GM19455 (cell line): ENCODE data around the gene COL9A2.
"Not testable (repeated sequence)": the region's sequence is repeated elsewhere in the genome, so short reads cannot be mapped to it uniquely, and the experiment has no call there.

Experiments
- ATAC-seq: cut with Tn5 transposase; IDR thresholded peaks from one replicate; pipeline ENCODE4 v1.9.1; 2021; ENCODE audit not compliant: unreplicated experiment

COL9A2 gene

DNA sequence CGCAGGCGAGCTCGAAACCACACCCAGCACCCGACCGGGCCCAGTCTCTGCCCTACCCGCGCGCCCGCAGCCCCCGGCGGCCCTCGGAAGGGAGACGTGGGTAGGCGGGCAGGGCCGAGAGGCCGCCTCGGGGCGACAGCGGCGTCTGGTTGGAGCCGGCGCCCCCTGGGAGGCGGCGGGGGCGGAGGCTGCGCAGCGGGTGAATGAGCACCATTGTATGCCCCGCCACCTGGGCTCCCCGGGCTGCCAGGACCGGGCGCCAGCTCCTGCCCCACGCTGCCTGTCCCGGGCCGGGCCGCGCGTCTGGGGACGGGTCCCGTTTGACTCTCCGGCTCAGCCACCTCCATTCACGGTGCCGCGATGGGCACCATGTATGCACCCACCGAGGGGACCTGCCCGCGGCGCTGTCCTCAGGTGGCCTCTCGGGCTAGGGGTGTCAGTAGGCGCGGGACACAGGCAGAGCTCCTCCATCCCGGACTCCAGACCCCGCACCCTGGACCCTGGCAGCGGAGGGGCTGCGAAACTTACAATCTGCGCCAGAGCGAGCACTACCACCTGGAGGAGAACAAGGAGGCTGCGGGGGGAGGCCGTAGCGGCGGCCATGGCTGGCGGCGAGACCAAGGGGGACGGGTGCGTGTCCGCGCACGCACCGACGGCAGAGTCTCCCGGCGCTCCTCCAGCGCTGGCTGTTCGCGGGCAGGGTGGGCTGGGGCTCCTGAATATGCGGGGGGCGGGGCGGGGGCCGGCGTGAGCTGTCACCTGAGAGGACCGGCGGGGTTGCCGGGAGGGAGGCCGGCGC lies at the start of gene COL9A2:
Gene COL9A2 (minus strand): TSS at position 692 of the 799 bp plus-strand sequence. CDS start 89 bp downstream, at position 603.
- no peak for ATAC-seq

DNA sequence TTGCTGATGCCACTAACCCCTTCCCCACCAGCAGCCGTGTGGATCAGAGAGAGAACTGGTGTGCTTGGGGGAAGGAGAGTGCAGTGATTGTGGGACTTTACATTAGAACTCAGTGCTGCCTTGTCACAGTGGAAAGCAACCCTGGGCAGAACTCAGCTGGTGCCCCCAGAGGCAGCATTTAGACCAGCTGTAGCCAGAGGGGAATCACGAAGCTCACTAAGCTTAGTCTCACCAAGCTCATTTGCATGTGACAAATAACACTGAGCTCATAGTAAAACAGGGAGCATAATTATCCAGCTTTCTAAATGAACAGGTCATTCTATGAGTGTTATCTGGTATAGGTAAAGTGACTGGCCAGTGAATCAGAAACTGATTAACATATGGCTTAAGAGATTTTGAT lies 46.6 kb upstream of the COL9A2 start:
- ATAC-seq = peak; percentile 75

DNA sequence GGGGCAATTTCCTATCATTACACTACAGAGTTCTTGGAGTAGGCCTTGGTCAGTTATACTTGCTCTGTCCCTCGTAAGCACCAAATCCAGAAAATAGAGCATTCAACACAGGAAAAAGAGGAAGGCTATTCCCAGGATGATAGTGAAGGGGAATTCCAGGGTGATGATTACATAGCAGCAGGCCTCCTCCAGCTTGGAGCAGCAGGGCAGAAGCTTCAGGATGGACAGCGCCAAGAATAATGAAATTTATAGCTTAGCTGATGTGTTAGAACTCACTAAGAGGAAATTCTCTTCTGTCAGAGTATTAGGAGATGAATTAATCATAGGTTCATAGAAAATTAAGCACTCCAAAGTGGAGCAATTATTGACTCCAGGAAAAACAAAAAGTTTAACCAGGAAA lies 45.6 kb upstream of the COL9A2 start:
- ATAC-seq = no peak

DNA sequence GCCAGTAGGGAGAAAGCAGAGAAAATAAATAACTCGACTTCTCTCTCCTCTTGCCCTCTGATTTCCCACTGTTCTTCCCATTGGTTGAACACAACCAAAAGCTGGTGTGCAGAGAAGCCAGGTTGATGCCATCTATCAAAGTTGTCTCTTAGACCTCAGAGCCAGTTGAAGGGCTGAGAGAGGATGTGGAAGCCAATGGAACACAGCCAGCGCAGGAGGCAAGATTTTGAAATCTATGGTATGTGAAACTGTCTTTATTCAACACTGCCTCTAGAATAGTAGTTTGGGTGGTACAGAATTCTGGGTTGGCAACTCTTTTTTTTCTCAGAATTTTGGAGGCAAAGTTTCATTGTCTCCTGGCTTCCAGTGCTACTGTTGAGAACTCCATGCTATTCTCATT lies 45.1 kb upstream of the COL9A2 start:
- no peak for ATAC-seq

DNA sequence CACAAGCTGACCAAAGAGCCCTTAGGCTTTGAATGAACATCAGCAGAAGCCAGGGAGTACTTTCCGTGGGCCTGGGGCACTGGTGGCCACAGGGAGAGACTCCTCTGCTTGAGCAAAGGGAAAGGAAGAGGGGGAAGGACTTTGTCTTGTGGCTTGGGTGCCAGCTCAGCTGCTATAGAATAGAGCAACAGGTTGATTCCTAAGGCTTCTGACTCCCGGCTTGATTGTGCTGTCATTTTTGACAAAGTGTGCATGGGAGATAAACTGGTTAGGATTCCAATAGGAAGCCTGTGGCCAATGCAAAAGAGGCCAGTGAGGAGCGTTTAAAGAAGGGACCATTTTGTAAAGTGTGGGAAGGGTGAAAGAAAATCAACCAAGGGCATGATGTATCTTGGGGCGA lies 44.6 kb upstream of the COL9A2 start:
- ATAC-seq = no peak

DNA sequence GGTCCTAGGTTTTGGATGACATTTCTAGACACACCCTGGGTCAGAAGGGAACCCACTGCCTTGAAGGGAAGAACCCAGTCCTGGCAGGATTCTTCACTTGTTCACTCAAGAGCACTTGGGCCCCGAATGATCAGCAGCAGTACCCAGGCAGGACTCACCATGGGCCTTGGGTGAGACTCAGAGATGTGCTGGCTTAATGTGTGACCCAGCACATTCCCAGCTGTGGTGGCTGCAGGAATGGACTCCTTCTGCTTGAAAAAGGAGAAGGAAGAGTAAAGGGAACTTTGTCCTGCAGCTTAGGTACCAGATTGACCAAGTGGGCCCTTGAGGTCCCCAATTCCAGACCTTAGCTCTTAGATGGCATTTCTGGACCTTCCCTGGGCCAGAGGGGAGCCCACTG lies 44.1 kb upstream of the COL9A2 start:
- ATAC-seq = no peak

DNA sequence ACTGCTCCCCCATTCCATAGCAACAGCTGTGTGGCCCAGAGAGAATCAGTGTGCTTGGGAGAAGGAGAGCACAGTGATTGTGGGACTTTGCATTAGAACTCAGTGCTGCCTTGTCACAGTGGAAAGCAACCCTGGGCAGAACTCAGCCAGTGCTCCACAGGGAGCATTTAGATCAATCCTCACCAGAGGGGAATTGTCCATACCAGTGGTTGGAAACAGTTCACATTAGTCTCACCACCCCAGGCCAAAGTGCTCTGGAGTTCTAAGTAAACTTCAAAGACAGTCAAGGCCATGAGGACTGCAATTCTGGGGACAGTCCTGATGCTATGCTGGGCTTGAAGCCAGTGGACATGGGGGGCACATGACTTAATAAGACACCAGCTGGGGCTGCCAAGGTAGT lies 43.5 kb upstream of the COL9A2 start:
- ATAC-seq = no peak

DNA sequence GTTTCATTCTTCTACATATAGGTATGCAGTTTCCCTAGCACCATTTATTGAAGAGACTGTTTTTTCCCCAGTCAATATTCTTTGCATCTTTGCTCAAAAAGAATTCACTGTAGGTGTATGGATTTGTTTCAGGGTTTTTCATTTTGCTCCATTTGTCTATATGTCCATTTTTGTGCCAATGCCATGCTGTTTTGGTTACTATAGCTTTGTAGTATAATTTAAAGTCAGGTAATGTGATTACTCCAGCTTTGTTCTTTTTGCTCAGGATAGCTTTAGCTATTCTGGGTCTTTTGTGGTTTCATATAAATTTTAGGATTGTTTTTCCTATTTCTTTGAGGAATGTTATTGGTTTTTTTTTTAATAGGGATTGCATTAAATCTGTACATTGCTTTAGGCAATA lies 40.5 kb upstream of the COL9A2 start:
- ATAC-seq = no peak

DNA sequence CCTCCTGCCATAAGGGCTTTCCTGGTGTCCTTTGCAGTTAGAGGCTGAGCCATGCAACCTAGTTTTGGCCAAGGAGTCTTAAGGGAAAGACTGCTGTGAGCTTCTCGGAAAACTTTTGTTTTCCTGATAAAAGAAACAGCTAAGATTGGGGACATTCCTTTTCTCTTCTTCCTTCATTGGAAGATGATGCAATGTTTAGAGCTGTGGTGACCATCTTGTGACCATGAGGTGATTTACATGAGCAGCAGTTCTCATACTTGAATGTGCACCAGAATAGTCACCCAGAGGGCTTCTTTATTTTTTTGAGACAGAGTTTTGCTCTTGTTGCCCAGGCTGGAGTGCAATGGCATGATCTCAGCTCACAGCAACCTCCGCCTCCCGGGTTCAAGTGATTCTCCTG lies 36.0 kb upstream of the COL9A2 start:
- ATAC-seq = no peak

DNA sequence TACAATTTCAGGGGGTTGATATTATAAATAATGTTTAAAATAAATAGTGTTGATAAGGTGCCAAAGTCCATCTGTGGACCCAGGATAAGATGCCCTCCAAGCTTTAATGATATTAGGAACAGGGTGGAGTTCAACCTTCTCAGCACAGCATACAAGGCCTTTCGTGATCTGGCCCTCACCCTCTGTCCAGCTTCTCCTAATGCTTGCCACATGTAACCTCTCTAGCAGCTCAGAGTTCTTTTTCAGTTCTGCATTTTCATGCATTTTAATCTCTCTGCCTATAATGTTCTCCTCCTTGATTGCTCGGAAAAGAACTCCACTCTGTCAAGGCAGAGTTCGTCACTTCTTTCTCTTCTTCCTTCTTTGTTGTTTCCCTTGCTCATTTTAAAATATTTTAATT lies 35.0 kb upstream of the COL9A2 start:
- no peak for ATAC-seq

DNA sequence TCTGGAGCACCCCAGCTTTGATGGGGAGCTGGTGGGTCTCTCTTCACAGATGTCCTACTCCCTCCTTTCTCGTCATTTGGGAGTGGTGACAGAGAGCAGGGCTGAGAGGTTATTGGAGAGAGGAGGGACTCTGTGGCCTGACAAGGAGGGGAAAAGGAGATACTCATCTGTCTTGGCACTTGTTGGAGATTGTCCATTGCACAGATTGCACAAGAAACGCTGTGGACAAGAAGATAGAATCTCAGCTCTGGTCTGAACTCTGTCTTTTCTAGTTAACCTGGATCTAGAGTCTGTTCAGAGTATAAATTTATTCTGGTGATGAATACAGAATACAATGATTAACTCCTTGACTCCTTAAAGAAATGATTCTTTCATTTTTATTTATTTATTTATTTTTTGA lies 34.0 kb upstream of the COL9A2 start:
- no peak for ATAC-seq

DNA sequence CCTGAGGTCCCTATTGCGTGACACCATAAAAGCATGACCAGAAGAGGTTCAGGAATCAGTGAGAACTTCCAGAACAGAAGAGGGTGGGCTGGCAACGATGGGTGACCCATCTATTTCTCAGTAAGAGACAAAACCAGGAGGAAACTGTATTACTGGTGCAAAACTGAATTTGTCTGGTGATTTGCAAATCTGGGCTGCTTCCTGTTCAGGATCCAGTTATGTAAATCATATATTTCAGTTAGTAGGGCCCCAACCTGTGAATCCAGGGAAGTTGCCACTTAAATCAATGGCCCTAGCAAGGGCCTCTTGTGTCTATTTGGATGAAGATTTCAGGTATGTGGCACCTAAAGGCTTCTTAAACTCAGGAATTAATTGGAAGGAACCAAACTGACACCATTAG lies 33.3 kb upstream of the COL9A2 start:
- no peak for ATAC-seq

DNA sequence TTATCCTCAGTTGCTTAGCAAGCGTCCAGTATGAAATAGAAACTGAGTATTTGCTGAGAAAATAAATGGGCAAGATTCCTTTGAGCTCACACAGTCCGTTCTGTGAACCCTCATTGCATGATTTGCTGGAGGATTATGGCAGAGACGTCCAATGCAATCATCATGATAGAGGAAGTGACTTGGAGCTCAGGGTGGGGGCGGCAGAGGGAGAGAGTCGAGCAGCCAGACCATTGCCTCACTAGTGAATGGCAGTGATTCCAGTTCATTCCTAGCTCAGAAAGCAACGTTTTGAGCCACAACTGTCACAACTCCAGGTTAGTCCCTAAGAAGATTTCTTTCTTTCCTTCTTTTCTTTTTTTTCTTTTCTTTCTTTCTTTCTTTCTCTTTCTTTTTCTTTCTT lies 27.5 kb upstream of the COL9A2 start:
- no peak for ATAC-seq

DNA sequence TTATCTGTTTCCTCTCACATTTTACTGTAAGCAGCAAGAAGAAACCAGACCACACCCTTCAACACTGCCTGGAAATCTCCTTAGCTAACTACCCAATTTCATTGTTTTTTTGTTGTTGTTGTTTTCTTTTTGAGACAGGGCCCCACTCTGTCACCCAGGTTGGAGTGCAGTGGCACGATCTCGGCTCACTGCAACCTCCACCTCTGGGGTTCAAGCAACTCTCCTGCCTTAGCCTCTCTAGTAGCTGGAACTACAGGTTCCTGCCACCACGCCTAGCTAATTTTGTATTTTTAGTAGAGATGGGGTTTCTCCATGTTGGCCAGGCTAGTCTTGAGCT lies 25.3 kb upstream of the COL9A2 start:
- not testable (repeated sequence) for ATAC-seq

DNA sequence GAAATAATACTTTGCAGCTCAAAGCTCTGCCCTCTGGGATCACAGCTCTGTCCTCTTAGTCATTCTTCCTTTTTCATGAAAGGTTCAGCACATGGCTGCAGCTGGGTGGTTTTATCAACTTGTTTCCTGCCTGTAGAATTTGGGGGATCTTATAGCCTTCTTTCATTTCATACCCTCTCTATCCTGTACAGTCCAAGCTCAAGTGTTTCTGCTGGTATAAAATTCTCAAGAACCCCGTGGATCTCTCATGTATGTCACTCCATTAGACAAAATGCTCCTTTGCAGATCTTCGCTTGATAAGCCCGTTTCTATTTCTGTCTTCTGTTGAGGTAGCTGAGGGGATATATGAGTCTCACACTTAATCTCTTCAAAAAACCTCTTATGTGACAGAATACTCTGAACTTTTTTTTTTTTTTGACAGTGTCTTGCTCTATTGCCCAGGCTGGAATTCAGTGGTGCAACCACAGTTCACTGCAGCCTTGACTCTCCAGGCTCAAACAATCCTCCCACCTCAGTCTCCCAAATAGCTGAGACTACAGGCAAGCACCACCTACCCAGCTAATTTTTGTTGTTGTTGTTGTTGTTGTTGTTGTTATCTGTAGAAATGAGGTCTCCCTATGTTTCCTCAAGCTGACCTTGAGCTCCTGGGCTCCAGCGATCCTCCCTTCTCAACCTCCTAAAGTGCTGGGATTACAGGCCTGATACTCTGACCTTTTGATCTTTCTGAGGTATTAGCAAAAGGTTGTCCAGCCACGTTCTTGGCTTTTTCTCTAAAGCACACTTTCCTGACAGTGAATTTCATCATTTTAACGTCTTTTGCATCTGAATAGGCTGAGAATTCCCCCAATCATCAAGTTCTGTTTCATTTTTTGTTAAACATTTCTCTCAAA lies 24.6 kb upstream of the COL9A2 start:
- ATAC-seq = no peak

DNA sequence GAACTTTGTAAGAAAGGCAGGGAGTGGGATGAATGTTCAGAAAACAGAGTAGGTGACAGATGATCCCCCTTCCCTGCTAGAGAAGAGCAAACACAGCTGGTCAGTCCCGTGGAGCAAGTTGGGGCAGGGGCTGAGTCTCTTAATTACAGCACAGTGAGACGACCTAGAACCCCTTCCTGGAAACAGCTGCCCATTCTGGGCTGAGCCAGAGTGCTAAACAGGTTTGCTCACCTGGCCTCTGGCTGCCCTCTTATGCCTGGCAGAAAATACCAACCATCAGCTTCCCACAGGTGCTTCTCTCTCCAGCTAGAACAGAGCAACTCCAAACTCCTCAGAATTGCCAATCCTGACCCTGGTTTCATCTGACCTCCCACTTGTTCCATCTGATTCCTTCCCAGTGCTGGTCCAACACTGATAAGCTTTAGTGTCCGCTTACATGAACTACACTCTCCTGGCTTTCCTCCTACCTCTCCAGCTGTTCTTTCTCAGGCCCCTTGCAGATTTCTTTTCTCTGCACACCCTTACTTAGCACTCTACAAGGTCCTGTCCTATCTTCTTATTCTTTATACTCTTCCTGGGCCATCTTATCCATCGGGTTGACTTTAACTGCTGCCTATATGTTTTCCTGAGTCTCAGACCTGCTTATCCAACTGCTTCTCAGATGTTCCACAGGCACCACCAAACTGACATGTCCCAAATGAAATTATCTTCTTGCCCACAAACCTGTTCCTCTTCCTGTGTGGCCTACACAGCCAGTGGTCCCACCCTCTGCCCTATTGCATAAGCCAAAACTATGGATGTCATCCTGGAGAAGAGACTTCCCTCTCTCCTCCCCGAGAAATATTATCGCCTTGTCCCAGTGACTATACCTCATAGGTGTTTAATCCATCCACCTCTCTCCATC lies 22.6 kb upstream of the COL9A2 start:
- ATAC-seq = no peak

DNA sequence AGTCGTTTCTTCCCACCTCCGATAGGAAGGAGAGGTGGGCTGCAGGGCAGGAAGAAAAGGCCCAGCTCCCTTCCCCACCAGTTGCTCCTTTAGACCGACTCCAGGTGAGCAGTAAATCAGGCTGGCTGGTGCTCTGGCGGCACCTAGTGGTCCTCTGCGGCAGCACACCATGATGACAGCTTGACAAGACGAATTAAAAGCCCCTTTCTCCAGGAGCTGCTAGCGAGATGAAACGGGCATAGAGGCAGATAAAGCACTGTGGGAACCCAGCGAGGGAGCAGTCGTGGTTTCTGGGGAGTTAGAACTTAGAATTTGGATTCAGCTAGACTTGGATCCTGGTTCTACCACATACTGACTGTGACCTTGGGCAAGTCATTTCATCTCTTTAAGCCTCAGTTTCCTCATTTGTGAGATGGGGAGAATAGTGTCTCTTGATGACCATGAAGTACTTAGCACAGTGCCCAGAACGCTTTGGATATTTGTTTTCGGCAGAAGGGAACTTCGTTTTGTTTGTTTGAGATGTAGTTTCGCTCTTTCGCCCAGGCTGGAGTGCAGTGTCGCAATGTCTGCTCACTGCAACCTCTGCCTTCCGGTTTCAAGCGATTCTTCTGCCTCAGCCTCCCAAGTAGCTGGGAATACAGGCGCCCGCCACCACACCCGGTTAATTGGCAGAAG lies 21.8 kb upstream of the COL9A2 start:
- no peak for ATAC-seq

DNA sequence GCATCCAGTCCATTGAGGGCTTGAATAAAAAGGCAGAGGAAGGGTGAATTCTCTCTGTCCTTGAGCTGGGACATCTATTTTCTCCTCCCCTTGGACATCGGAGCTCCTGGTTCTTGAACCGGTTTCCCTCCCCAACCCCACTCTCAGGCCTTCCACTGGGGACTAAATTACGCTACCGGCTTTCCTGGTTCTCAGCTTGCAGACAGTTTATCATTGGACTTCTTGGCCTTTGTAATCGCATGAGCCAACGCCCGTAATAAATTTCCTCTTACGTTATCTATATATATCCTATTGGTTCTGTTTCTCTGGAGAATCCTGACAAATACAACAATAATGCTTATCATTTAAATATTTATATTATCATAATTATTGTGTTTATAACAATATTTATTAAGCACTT lies 20.4 kb upstream of the COL9A2 start:
- no peak for ATAC-seq

DNA sequence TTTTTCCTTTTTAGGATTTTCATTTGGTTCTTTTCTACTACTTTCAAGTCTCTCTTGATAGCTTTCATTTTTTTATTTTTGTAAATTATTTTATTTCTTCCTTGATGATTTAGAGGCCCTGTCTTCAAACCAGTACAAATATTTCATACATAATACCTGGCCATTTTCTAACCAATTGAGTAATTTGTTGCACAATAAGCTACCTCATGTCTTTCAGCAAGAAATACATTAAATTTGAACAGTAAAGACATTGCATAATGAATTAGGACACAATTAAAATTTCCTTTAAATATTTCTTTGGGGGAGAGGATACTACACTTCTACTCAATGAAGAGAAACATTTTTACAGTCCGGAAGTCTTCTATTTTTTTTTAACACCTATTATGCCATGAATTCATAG lies 15.6 kb upstream of the COL9A2 start:
- ATAC-seq = no peak

DNA sequence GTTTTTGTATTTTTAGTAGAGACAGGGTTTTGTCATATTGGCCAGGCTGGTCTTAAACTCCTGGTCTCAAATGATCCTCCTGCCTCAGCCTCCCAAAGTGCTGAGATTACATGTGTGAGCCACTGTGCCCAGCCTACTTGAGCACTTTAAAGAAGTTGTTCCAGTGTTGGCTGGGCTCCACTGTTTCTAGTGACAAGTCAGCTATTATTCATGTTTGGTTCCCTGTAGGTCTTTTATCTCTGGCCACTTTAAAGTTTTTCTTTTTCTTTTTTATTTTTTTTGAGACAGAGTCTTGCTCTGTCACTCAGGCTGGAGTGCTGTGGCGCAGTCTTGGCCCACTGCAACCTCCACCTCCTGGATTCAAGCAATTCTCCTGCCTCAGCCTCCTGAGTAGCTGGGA lies 14.3 kb upstream of the COL9A2 start:
- ATAC-seq = not testable (repeated sequence)
